H9 (cell line): ENCODE results near the gene MYO3A. TPM values are rescaled to one million over a fixed set of nuclear protein-coding genes. Genes with fewer than 3 reads are reported as not detected.

Experiments used
- DNase-seq: peaks from one replicate; pipeline ENCODE4 v3.0.0-alpha.2; 2017
- H2AFZ ChIP-seq: one replicate; pipeline ENCODE4 v1.6.1; 2013; ENCODE audit warnings: mild to moderate bottlenecking, low read length, control low read depth, moderate library complexity
- H2AK5ac ChIP-seq: 2 replicates; pipeline ENCODE4 v1.6.1; 2013; ENCODE audit warnings: low read length, control low read depth, mixed read lengths; ENCODE audit not compliant: insufficient read length
- H2BK120ac ChIP-seq: one replicate; pipeline ENCODE4 v1.6.1; 2013; ENCODE audit warnings: low read depth, mild to moderate bottlenecking, low read length, control low read depth, inconsistent platforms; ENCODE audit not compliant: poor library complexity, severe bottlenecking
- H2BK12ac ChIP-seq: 2 replicates; pipeline ENCODE4 v1.6.1; 2013; ENCODE audit warnings: low read length, control low read depth, mixed read lengths, low read depth; ENCODE audit not compliant: insufficient read length
- H2BK15ac ChIP-seq: 2 replicates; pipeline ENCODE4 v1.6.1; 2013; ENCODE audit warnings: low read depth, low read length, control low read depth
- H2BK20ac ChIP-seq: one replicate; pipeline ENCODE4 v1.6.1; 2013; ENCODE audit warnings: low read depth, mild to moderate bottlenecking, low read length, control low read depth, inconsistent platforms; ENCODE audit not compliant: poor library complexity, severe bottlenecking
- H2BK5ac ChIP-seq: 2 replicates; pipeline ENCODE4 v1.6.1; 2013; ENCODE audit warnings: low read length, control low read depth, mixed read lengths; ENCODE audit not compliant: insufficient read length
- H3K14ac ChIP-seq: 2 replicates; pipeline ENCODE4 v1.6.1; 2013; ENCODE audit warnings: low read length, control low read depth; ENCODE audit not compliant: insufficient read depth
- H3K18ac ChIP-seq: 2 replicates; pipeline ENCODE4 v1.6.1; 2013; ENCODE audit warnings: low read depth, mild to moderate bottlenecking, mixed read lengths, low read length, control low read depth; ENCODE audit not compliant: insufficient read length
- H3K23ac ChIP-seq: 2 replicates; pipeline ENCODE4 v1.6.1; 2013; ENCODE audit warnings: low read length, control low read depth, mixed read lengths, low read depth; ENCODE audit not compliant: insufficient read length
- H3K23me2 ChIP-seq: 2 replicates; pipeline ENCODE4 v1.6.1; 2013; ENCODE audit warnings: low read depth, mild to moderate bottlenecking, mixed read lengths, low read length, control low read depth; ENCODE audit not compliant: insufficient read length, poor library complexity, severe bottlenecking
- H3K27ac ChIP-seq: 2 replicates; pipeline ENCODE4 v1.5.1; 2013; ENCODE audit warnings: low read length, control low read depth, mixed read lengths, low read depth; ENCODE audit not compliant: insufficient read length
- H3K27me3 ChIP-seq: 2 replicates; pipeline ENCODE4 v1.6.1; 2013; ENCODE audit warnings: low read length, control low read depth, inconsistent platforms; ENCODE audit not compliant: insufficient read depth
- H3K4ac ChIP-seq: 2 replicates; pipeline ENCODE4 v1.6.1; 2013; ENCODE audit warnings: low read depth, mild to moderate bottlenecking, control low read depth, inconsistent platforms, low read length, moderate library complexity
- H3K4me1 ChIP-seq: 2 replicates; pipeline ENCODE4 v1.6.1; 2013; ENCODE audit warnings: low read length, control low read depth, inconsistent platforms; ENCODE audit not compliant: insufficient read depth
- H3K4me2 ChIP-seq: 2 replicates; pipeline ENCODE4 v1.6.1; 2013; ENCODE audit warnings: low read length, control low read depth, mixed read lengths; ENCODE audit not compliant: insufficient read length, insufficient read depth
- H3K56ac ChIP-seq: 2 replicates; pipeline ENCODE4 v1.6.1; 2013; ENCODE audit warnings: low read depth, mild to moderate bottlenecking, mixed read lengths, low read length, control low read depth; ENCODE audit not compliant: insufficient read length
- H3K79me1 ChIP-seq: 2 replicates; pipeline ENCODE4 v1.6.1; 2013; ENCODE audit warnings: low read depth, mild to moderate bottlenecking, moderate library complexity, low read length, control low read depth, inconsistent platforms; ENCODE audit not compliant: insufficient read depth, poor library complexity, severe bottlenecking
- H3K79me2 ChIP-seq: 2 replicates; pipeline ENCODE4 v1.6.1; 2013; ENCODE audit warnings: low read length, control low read depth, inconsistent platforms; ENCODE audit not compliant: insufficient read depth
- H3K9ac ChIP-seq: 2 replicates; pipeline ENCODE4 v1.6.1; 2013; ENCODE audit warnings: low read length, control low read depth, mixed read lengths; ENCODE audit not compliant: insufficient read length; ENCODE audit errors: extremely low read depth
- H3K9me3 ChIP-seq: one replicate; pipeline ENCODE4 v1.6.1; 2013; ENCODE audit warnings: low read depth, low read length, inconsistent platforms; ENCODE audit not compliant: control insufficient read depth
- H3T11ph ChIP-seq: one replicate; pipeline ENCODE4 v1.6.1; 2013; ENCODE audit warnings: mild to moderate bottlenecking, low read length, control low read depth, inconsistent platforms
- H4K20me1 ChIP-seq: one replicate; pipeline ENCODE4 v1.6.1; 2013; ENCODE audit not compliant: control insufficient read depth, insufficient read length, insufficient read depth
- H4K5ac ChIP-seq: 2 replicates; pipeline ENCODE4 v1.6.1; 2013; ENCODE audit warnings: low read depth, mild to moderate bottlenecking, mixed read lengths, low read length, control low read depth; ENCODE audit not compliant: insufficient read length
- H4K8ac ChIP-seq: replicated peaks from 2 replicates; pipeline ENCODE4 v1.6.1; 2013; ENCODE audit warnings: low read length, control low read depth, mixed read lengths, low read depth; ENCODE audit not compliant: insufficient read length
- H4K91ac ChIP-seq: 2 replicates; pipeline ENCODE4 v1.6.1; 2013; ENCODE audit warnings: low read depth, mild to moderate bottlenecking, moderate library complexity, mixed read lengths, low read length, control low read depth; ENCODE audit not compliant: insufficient read length
- H3K27ac Mint-ChIP-seq, 3 experiments: 2 replicates in 2 of 3; 3 replicates in 1 of 3; pipeline ENCODE4 v1.8.0; 2020 to 2021; ENCODE audit warnings: mixed read lengths in 3 of 3, mild to moderate bottlenecking in 1 of 3, moderate library complexity in 1 of 3
- H3K27me3 Mint-ChIP-seq: 2 replicates; pipeline ENCODE4 v1.8.0; 2021; ENCODE audit warnings: low read depth, mild to moderate bottlenecking, moderate library complexity, mixed read lengths
- H3K36me3 Mint-ChIP-seq, 3 experiments: 2 replicates in 2 of 3; 3 replicates in 1 of 3; pipeline ENCODE4 v1.8.0; 2020 to 2021; ENCODE audit warnings: low read depth in 3 of 3, mixed read lengths in 3 of 3; ENCODE audit not compliant: insufficient read depth in 1 of 3
- H3K4me1 Mint-ChIP-seq, 2 experiments: 2 replicates each; pipeline ENCODE4 v1.8.0; 2020; ENCODE audit warnings: mixed read lengths in 2 of 2
- H3K4me3 Mint-ChIP-seq, 2 experiments: 2 replicates in 1 of 2; 3 replicates in 1 of 2; pipeline ENCODE4 v1.8.0; 2020 to 2021; ENCODE audit warnings: mild to moderate bottlenecking in 2 of 2, mixed read lengths in 2 of 2, moderate library complexity in 1 of 2
- H3K9me3 Mint-ChIP-seq, 2 experiments: 2 replicates in 1 of 2; 3 replicates in 1 of 2; pipeline ENCODE4 v1.8.0; 2020; ENCODE audit warnings: mild to moderate bottlenecking in 2 of 2, mixed read lengths in 2 of 2, moderate library complexity in 1 of 2
- CTCF ChIP-seq: fragments of 200-600 bp; sonication (generic); conservative IDR thresholded peaks from 3 replicates; pipeline ENCODE4 v1.8.0; 2021; ENCODE audit warnings: antibody characterized with exemption, mild to moderate bottlenecking
- WGBS: extraction: QIAGEN DNeasy Blood & Tissue Kit; methylation state at CpG from one replicate; pipeline ENCODE4 v1.1.7; 2013; ENCODE audit warnings: missing lambda C conversion rate, low lambda C conversion rate, mixed read lengths; ENCODE audit not compliant: insufficient read length; ENCODE audit errors: extremely low coverage; 5-methylcytosine and 5-hydroxymethylcytosine counted together
- total RNA-seq: library from RNA; stranded (reverse); gene quantifications from 2 replicates; pipeline ENCODE4 v1.2.1, GENCODE V29; 2021

The MYO3A gene
- total RNA-seq, 1 experiment from 2014 or later, result 4.3 TPM

GRCh38 chr10:26235761-26236160 lies 301.7 kb downstream of the MYO3A start:
- TF ChIP-seq CTCF, result no peak
- H3K4me3 Mint-ChIP-seq, result no peak overlapping the region
- H3K27ac Mint-ChIP-seq, result no peak overlapping the region; a peak in 1 of 7 replicates
- H3K18ac ChIP-seq, result no peak overlapping the region
- H3K4me1 ChIP-seq, result no peaks in the 10 kb centered on the region
- H3K4me2 ChIP-seq, result no peak overlapping the region
- H3K56ac ChIP-seq, result no peak overlapping the region
- no CpG with 5 or more reads among the region's 6 CpGs for WGBS
- no peak overlapping the region for H3K4ac ChIP-seq
- H2AK5ac ChIP-seq, result no peak overlapping the region
- no peak overlapping the region for H2BK5ac ChIP-seq
- H3K14ac ChIP-seq, result no peak overlapping the region
- H3K9ac ChIP-seq, result no peak overlapping the region
- H3K9me3 Mint-ChIP-seq, result no peaks in the 10 kb centered on the region
- H3K79me1 ChIP-seq, result no peaks in the 10 kb centered on the region
- no peak overlapping the region for H2AFZ ChIP-seq
- H3K27ac ChIP-seq, result no peak overlapping the region
- no peak overlapping the region for H2BK20ac ChIP-seq
- no peak overlapping the region for H3T11ph ChIP-seq
- no peak overlapping the region for H2BK15ac ChIP-seq
- H4K91ac ChIP-seq, result no peak overlapping the region
- no peak overlapping the region for H4K8ac ChIP-seq
- H2BK120ac ChIP-seq, result no peak overlapping the region
- no peak overlapping the region for H4K5ac ChIP-seq
- H3K23me2 ChIP-seq, result no peaks in the 10 kb centered on the region
- H3K36me3 Mint-ChIP-seq, result no peaks in the 10 kb centered on the region; a peak in 2 of 7 replicates
- DNase-seq, result no peak
- H3K23ac ChIP-seq, result no peak overlapping the region
- peaks cover 11% of the 10 kb centered on the region for H3K27me3 Mint-ChIP-seq
- H3K9me3 ChIP-seq, result no peaks in the 10 kb centered on the region
- H3K79me2 ChIP-seq, result no peaks in the 10 kb centered on the region
- no peak overlapping the region for H2BK12ac ChIP-seq
- no peaks in the 10 kb centered on the region for H3K27me3 ChIP-seq
- H4K20me1 ChIP-seq, result no peaks in the 10 kb centered on the region
- no peaks in the 10 kb centered on the region; a peak in 1 of 4 replicates for H3K4me1 Mint-ChIP-seq
